SH-SY5Y (cell line): ENCODE data around the gene MAFB.

Source experiments
- GATA2 ChIP-seq: IDR thresholded peaks from 2 replicates; pipeline ENCODE4 v1.6.1; 2011; ENCODE audit warnings: mild to moderate bottlenecking, low read depth, low read length
- GATA3 ChIP-seq: IDR thresholded peaks from 2 replicates; pipeline ENCODE4 v1.6.1; 2011; ENCODE audit warnings: low read depth, mild to moderate bottlenecking, low read length, moderate library complexity

DNA sequence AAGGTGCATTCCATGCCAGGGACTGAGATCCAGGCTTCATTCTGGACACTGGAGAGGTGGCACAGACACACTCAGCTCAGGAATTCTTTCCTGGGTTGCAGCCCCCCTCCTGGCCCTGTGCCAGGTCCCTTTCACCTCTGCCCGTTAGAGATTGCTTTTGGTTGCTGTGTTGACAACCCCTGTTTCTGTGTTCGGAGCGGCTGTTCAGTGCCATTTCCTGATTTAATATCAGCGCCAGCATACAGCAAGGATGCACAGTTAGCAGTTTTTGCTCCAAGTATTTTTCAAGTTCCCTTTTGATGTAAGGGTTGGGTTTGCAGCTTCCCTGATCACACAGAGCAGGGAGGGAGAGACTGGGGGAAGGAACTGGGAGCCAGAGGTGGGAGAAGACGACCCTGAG is 8.5 kb upstream of the MAFB start:
- TF ChIP-seq GATA2 (no peak), GATA3 (no peak)
